K562 (cell line): ENCODE data around the gene FRRS1. TPM values are rescaled to one million over a fixed set of nuclear protein-coding genes. Genes with fewer than 3 reads are reported as not detected.

Experiments used
- ATAC-seq: fragments of 200-7000 bp; cut with Tn5 transposase; 3 replicates; pipeline ENCODE4 v1.9.1; 2020; ENCODE audit warnings: moderate library complexity
- BruUV-seq: library from RNA; stranded (reverse); fragments of 400-500 nt; replicated peaks from 2 replicates; lab custom pipeline; 2021; lab: Mats Ljungman, UMichigan
- CTCF ChIA-PET: fragments of 300-600 bp; formaldehyde crosslinking; extraction: SDS; loops from one replicate; lab custom pipeline; 2021; ENCODE audit warnings: low intra/inter-chr PET ratio; lab: Yijun Ruan, JAX
- POLR2A ChIA-PET: fragments of 300-600, 350-650 bp; sonication (Branson Sonifier 250); formaldehyde crosslinking; extraction: SDS; loops from one replicate; lab custom pipeline; 2021; ENCODE audit warnings: antibody characterized with exemption, inconsistent platforms; lab: Yijun Ruan, JAX
- DNase-seq, 4 experiments: peaks; one replicate each; pipeline versions ENCODE4 v3.0.0 to v3.0.0-alpha.2; 2011 to 2018; ENCODE audit warnings: low spot score in 3 of 4, mixed read lengths in 3 of 4; ENCODE audit errors: extremely low read depth in 1 of 4
- FAIRE-seq: peaks from 2 replicates; lab custom pipeline; 2011; peaks lifted over from hg19 to GRCh38; lab: Jason Lieb, UNC
- H2AFZ ChIP-seq: 2 replicates; pipeline ENCODE4 v1.6.0; 2011; ENCODE audit warnings: low read depth, low read length, control low read depth, inconsistent platforms
- H3K27ac ChIP-seq: fragments of 200-600 bp; 3 replicates; pipeline ENCODE4 v1.8.0; 2011; ENCODE audit warnings: low read depth, mild to moderate bottlenecking, control low read depth, inconsistent platforms, low read length, moderate library complexity, mixed read lengths; ENCODE audit errors: extremely low read depth
- H3K27me3 ChIP-seq, 2 experiments: fragments of 300-600 bp in 1 of 2; 2 replicates in 1 of 2; 3 replicates in 1 of 2; pipeline versions ENCODE4 v1.6.0 to v1.8.0; 2011; ENCODE audit warnings: inconsistent platforms in 2 of 2, low read length in 2 of 2, mild to moderate bottlenecking in 1 of 2, mixed read lengths in 1 of 2, moderate library complexity in 1 of 2; ENCODE audit not compliant: control insufficient read depth in 2 of 2, insufficient read depth in 2 of 2
- H3K36me3 ChIP-seq: fragments of 300-600 bp; 3 replicates; pipeline ENCODE4 v1.8.0; 2011; ENCODE audit warnings: mild to moderate bottlenecking, low read length, inconsistent platforms; ENCODE audit not compliant: control insufficient read depth, insufficient read depth
- H3K4me1 ChIP-seq, 2 experiments: fragments of 200-600 bp in 1 of 2; replicated peaks in 1 of 2; 2 replicates in 1 of 2; 3 replicates in 1 of 2; pipeline versions ENCODE4 v1.5.1 to v1.8.0; 2011; ENCODE audit warnings: inconsistent platforms in 2 of 2, low read length in 2 of 2, mild to moderate bottlenecking in 1 of 2, mixed read lengths in 1 of 2, moderate library complexity in 1 of 2; ENCODE audit not compliant: control insufficient read depth in 2 of 2, insufficient read depth in 2 of 2
- H3K4me2 ChIP-seq: 2 replicates; pipeline ENCODE4 v1.6.1; 2011; ENCODE audit warnings: low read length, control low read depth, inconsistent platforms, mixed read lengths; ENCODE audit not compliant: insufficient read depth
- H3K4me3 ChIP-seq: fragments of 200-600 bp; sonication (generic), shearing (Covaris generic); 2 replicates; pipeline ENCODE4 v1.5.1; 2016; ENCODE audit warnings: control low read depth, inconsistent platforms
- H3K79me2 ChIP-seq: fragments of 200-600 bp; 3 replicates; pipeline ENCODE4 v1.8.0; 2011; ENCODE audit warnings: low read length, inconsistent platforms; ENCODE audit not compliant: control insufficient read depth, insufficient read depth
- H3K9ac ChIP-seq, 2 experiments: 2 replicates each; pipeline versions ENCODE4 v1.6.0 to v1.6.1; 2011; ENCODE audit warnings: low read depth in 2 of 2, low read length in 2 of 2, control low read depth in 1 of 2, inconsistent platforms in 1 of 2, mild to moderate bottlenecking in 1 of 2, mixed read lengths in 1 of 2; ENCODE audit not compliant: insufficient read depth in 1 of 2
- H3K9me1 ChIP-seq: one replicate; pipeline ENCODE4 v1.6.0; 2011; ENCODE audit warnings: inconsistent platforms, mild to moderate bottlenecking, low read length, moderate library complexity; ENCODE audit not compliant: control insufficient read depth, insufficient read depth
- H3K9me3 ChIP-seq: replicated peaks from 2 replicates; pipeline ENCODE4 v1.5.1; 2011; ENCODE audit warnings: low read depth, low read length, inconsistent platforms; ENCODE audit not compliant: control insufficient read depth, insufficient read depth
- H4K20me1 ChIP-seq: replicated peaks from 2 replicates; pipeline ENCODE4 v1.6.1; 2011; ENCODE audit warnings: low read length, inconsistent platforms, mixed read lengths; ENCODE audit not compliant: control insufficient read depth, insufficient read depth
- FOSL1 ChIP-seq: fragments of 200-800 bp; sonication (Bioruptor generic); conservative IDR thresholded peaks from 2 replicates; pipeline ENCODE4 v1.6.1; 2016; ENCODE audit warnings: missing genetic modification characterization, missing compliant biosample characterization
- KDM1A ChIP-seq, 2 experiments: fragments of 450-650 bp; IDR thresholded peaks; 2 replicates each; pipeline ENCODE4 v1.6.1; 2016; ENCODE audit warnings: mild to moderate bottlenecking in 2 of 2
- RBFOX2 ChIP-seq: fragments of 200-400 bp; formaldehyde crosslinking; IDR thresholded peaks from 2 replicates; pipeline ENCODE4 v1.6.1; 2017; ENCODE audit warnings: low read depth, mild to moderate bottlenecking, low read length, moderate library complexity
- ZNF175 ChIP-seq: fragments of 200-800 bp; sonication (Bioruptor generic); IDR thresholded peaks from 2 replicates; pipeline ENCODE4 v1.6.1; 2016; ENCODE audit warnings: low read depth, mild to moderate bottlenecking, missing genetic modification characterization, missing compliant biosample characterization
- WGBS: fragments of 100-300 bp; shearing (Covaris generic); methylation state at CpG from one replicate; pipeline ENCODE4 v1.1.6; 2016; ENCODE audit warnings: low coverage, mixed read lengths; ENCODE audit not compliant: insufficient coverage; ENCODE audit errors: missing lambda C conversion rate; 5-methylcytosine and 5-hydroxymethylcytosine counted together
- in situ Hi-C: fragments of 300-500 bp; cut with MboI; formaldehyde crosslinking; loops from 4 replicates; pipeline ENCODE4 v1.15.0; 2018; ENCODE audit warnings: inconsistent platforms, mixed read lengths
- intact Hi-C: fragments of 100-400 bp; cut with micrococcal nuclease; formaldehyde crosslinking; loops from 2 replicates; pipeline ENCODE4 v1.14.2; 2022
- polyA plus RNA-seq, 8 experiments: library from polyadenylated mRNA; depleted of rRNA in 4 of 8; stranded (reverse) in 5 of 8; unstranded in 3 of 8; fragments of >200 nt; fragmentation: Nextera tagmentation in 2 of 8; fragmentation: Illumina TruSeq in 1 of 8; extraction: Ambion mirVana in 2 of 8; extraction: Trizol in 1 of 8; gene quantifications; 2 replicates each; pipeline versions ENCODE4 v1.2.1 to v1.2.3, GENCODE V29; 2011 to 2014; ENCODE audit warnings: inconsistent platforms in 1 of 8, missing spikeins in 1 of 8
- total RNA-seq, 7 experiments: library from RNA; depleted of rRNA in 6 of 7; stranded (reverse); fragments of >200 nt in 6 of 7; fragmentation: Illumina TruSeq in 2 of 7; extraction: Trizol in 2 of 7; gene quantifications; 2 replicates each; pipeline versions ENCODE4 v1.2.1 to v1.2.3, GENCODE V29; 2011 to 2021; ENCODE audit warnings: low replicate concordance in 1 of 7

Gene FRRS1
- total and polyA plus RNA-seq, 9 of the 15 experiments (the other 6 are each of a cell fraction or from before 2014, with no cell fraction given), result 0.87 to 54.0 (median 23.7) TPM

DNA sequence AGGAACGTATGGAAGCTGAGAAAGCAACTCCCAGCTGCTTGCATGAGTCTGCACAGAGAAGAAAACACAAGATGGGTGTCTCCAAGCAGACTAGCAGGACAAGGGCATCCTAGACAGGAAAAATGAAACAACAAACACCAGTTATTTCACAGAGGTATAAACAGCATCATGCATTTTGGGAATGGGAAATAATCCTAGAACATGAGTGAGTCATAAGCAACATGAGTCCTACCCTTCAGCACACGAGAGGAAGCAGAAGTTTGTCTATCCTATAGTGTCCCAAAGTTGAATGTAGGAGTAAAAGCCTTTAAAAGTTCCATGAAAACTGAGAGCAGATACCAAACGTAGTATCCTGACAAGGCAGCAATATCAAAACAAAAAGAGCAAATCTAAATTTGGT, 11.3 kb upstream of the FRRS1 start:
- no peaks in the 10 kb centered on the region for H4K20me1 ChIP-seq
- peaks cover 0 to 6% of the 10 kb centered on the region in 2 experiments; a peak in 3 of 5 replicates for H3K4me1 ChIP-seq
- no peak overlapping the region for H3K4me2 ChIP-seq
- ChIA-PET CTCF (no interaction called here), POLR2A (interaction anchor here (1.1 kb wide), 1 partner anchor 564 kb away, joined by 5 read pairs; no protein-coding TSS in a partner anchor)
- H3K27me3 ChIP-seq, result no peaks in the 10 kb centered on the region
- WGBS, result 18% methylated on average over 3 of the region's 3 CpGs
- in situ Hi-C loops, result no loop called here
- H3K27ac ChIP-seq, result no peak overlapping the region
- ATAC-seq (no peak), FAIRE-seq (no peak), DNase-seq (no peak)
- no peaks in the 10 kb centered on the region for H3K9me3 ChIP-seq
- no peaks in the 10 kb centered on the region for H3K79me2 ChIP-seq
- H3K9ac ChIP-seq, result no peak overlapping the region
- no peak overlapping the region for H3K4me3 ChIP-seq
- TF ChIP-seq FOSL1 (0 out of 2 replicates have a peak, but pooled peaks have one; percentile 14), ZNF175 (no peak)
- no peaks in the 10 kb centered on the region for H3K36me3 ChIP-seq
- no peaks in the 10 kb centered on the region for H3K9me1 ChIP-seq
- intact Hi-C loops, result no loop called here
- H2AFZ ChIP-seq, result peak overlapping the region; percentile 66
- BruUV-seq, result no TSS peak

DNA sequence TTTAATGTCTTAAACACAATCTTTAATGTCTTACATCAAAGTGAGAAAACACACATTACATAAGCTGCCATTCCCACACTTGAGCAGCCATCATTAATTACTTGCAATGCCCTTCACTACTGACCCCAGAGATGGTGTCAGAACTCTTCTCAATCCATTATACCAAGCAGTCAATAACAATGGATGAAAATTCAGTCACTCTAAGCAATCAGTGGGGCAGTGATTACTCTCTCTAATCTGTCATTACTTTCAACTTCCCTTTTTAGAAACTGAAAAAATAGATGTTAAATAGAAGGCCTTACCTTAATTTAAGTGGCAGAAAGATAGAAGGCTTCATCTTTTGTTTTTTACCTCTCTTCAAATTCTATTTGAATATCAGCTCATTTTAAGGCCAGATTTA, 9.7 kb upstream of the FRRS1 start:
- no peak overlapping the region for H2AFZ ChIP-seq
- intact Hi-C loops, result no loop called here
- H4K20me1 ChIP-seq, result no peaks in the 10 kb centered on the region
- ATAC-seq, result no peak
- no peak for DNase-seq
- no peak overlapping the region for H3K4me3 ChIP-seq
- CTCF ChIA-PET, result interaction anchor here (0.5 kb wide), 1 partner anchor 584 kb away, joined by 3 read pairs; no protein-coding TSS in a partner anchor
- no peak overlapping the region for H3K27ac ChIP-seq
- H3K9me1 ChIP-seq, result no peaks in the 10 kb centered on the region
- no peak for FAIRE-seq
- peaks cover 5 to 19% of the 10 kb centered on the region in 2 experiments for H3K4me1 ChIP-seq
- H3K27me3 ChIP-seq, result no peaks in the 10 kb centered on the region
- 0 out of 4 replicates have a peak, but pooled peaks of 1 of the 2 experiments have one; percentile 27 for TF ChIP-seq KDM1A (IDR thresholded peaks at IDR 0.05)
- TF ChIP-seq RBFOX2, result no peak
- TF ChIP-seq, all 486 proteins: peak for 1
- Histone ChIP-seq H3K9ac (no peak overlapping the region), H3K36me3 (no peaks in the 10 kb centered on the region), H3K79me2 (no peaks in the 10 kb centered on the region), H3K4me2 (no peak overlapping the region), H3K9me3 (no peaks in the 10 kb centered on the region)
- BruUV-seq, result no TSS peak
- POLR2A ChIA-PET, result no interaction called here
- in situ Hi-C loops, result no loop called here
